ENCODE data around the gene IMMP2L. TPM values are rescaled to one million over a fixed set of nuclear protein-coding genes. Genes with fewer than 3 reads are reported as not detected.

IMMP2L gene
- total RNA-seq, 1 donor: 19.9 TPM

DNA sequence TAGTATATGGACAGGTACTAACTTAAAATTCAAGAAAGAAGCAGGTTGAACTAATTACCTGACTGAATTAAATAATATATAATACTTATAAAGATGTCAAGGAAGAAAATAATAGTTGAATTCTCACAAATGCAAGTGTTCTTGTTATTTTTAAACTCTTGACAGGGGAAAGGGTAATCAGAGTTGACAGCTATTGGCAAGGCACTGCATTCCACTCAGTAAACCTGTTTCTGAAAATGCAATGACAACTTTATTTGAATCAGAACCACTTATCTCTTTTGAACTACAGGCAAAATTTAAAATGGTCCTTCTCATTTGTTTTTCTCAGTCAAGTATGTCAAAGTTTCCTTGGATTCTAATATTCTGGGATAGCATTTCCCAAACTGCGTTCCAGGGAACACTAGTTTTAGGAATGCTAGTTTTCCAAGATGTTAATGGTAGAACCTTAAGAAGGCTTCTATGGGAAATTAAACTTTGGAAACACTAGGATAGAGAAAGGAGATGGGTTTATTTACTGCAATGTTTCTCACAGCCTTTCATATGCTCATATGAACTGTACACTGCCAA is 575.1 kb downstream of the IMMP2L start:
- Histone ChIP-seq H4K20me1 (ENCODE audit: insufficient read depth, low read length) (no peaks in the 10 kb centered on the region), H3K27ac (ENCODE audit: low read depth, low read length) (no peak overlapping the region), H3K4me1 (ENCODE audit: insufficient read depth, low read length) (no peaks in the 10 kb centered on the region), H3K4me2 (ENCODE audit: insufficient read depth, low read length) (no peak overlapping the region), H2AFZ (ENCODE audit: low read length) (no peak overlapping the region), H3K27me3 (ENCODE audit: insufficient read depth, low read length) (no peaks in the 10 kb centered on the region), H3K4me3 (ENCODE audit: insufficient read depth, low read length) (no peak overlapping the region), H3K9me3 (ENCODE audit: low read depth, low read length) (no peaks in the 10 kb centered on the region), H3K36me3 (ENCODE audit: insufficient read depth, low read length) (no peaks in the 10 kb centered on the region), H3K79me2 (ENCODE audit: insufficient read depth, low read length) (no peaks in the 10 kb centered on the region)
- TF ChIP-seq, protein P1, sequence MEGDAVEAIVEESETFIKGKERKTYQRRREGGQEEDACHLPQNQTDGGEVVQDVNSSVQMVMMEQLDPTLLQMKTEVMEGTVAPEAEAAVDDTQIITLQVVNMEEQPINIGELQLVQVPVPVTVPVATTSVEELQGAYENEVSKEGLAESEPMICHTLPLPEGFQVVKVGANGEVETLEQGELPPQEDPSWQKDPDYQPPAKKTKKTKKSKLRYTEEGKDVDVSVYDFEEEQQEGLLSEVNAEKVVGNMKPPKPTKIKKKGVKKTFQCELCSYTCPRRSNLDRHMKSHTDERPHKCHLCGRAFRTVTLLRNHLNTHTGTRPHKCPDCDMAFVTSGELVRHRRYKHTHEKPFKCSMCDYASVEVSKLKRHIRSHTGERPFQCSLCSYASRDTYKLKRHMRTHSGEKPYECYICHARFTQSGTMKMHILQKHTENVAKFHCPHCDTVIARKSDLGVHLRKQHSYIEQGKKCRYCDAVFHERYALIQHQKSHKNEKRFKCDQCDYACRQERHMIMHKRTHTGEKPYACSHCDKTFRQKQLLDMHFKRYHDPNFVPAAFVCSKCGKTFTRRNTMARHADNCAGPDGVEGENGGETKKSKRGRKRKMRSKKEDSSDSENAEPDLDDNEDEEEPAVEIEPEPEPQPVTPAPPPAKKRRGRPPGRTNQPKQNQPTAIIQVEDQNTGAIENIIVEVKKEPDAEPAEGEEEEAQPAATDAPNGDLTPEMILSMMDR (IDR thresholded peaks at IDR 0.05; ENCODE audit: extremely low read depth, low read depth, low read length): no peak
- no peak for DNase-seq (ENCODE audit: insufficient read length, low spot score, missing footprints)

DNA sequence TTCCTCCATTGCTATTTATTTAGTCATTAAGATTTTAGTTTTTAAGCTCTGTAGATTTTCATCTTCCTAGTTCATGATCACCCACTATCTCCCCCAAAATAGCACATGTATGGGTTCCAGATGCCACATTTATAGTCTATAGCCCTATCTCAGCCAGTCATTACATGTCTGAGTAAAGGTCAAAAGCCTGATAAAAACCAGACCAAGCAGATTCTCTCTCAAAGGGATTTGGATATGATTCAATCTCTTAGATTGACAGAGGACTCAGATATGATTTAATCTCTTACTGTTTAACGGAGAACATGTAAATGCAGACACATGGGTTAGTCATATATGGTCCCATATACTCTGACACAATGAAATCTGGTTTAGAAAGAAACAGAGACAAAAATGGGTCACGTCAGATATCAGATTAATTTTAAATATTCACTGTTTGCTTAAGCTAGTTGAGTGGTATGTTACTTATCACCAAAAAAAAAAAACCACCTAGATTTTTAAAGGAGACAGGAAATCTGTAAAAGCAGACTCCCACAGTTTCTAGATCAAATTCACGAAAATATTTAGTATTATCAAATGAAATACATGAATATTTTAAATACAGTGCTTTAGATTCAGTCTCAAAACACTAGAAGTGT is 578.4 kb downstream of the IMMP2L start:
- Histone ChIP-seq H3K79me2 (ENCODE audit: insufficient read depth, low read length) (no peaks in the 10 kb centered on the region), H3K36me3 (ENCODE audit: insufficient read depth, low read length) (no peaks in the 10 kb centered on the region), H2AFZ (ENCODE audit: low read length) (no peak overlapping the region), H3K4me3 (ENCODE audit: insufficient read depth, low read length) (no peak overlapping the region), H3K4me1 (ENCODE audit: insufficient read depth, low read length) (no peaks in the 10 kb centered on the region), H4K20me1 (ENCODE audit: insufficient read depth, low read length) (no peaks in the 10 kb centered on the region), H3K27ac (ENCODE audit: low read depth, low read length) (no peak overlapping the region), H3K27me3 (ENCODE audit: insufficient read depth, low read length) (no peaks in the 10 kb centered on the region), H3K4me2 (ENCODE audit: insufficient read depth, low read length) (no peak overlapping the region), H3K9me3 (ENCODE audit: low read depth, low read length) (no peaks in the 10 kb centered on the region)
- DNase-seq (ENCODE audit: insufficient read length, low spot score, missing footprints): no peak
- TF ChIP-seq, protein P1 (IDR thresholded peaks at IDR 0.05; ENCODE audit: extremely low read depth, low read depth, low read length): no peak

DNA sequence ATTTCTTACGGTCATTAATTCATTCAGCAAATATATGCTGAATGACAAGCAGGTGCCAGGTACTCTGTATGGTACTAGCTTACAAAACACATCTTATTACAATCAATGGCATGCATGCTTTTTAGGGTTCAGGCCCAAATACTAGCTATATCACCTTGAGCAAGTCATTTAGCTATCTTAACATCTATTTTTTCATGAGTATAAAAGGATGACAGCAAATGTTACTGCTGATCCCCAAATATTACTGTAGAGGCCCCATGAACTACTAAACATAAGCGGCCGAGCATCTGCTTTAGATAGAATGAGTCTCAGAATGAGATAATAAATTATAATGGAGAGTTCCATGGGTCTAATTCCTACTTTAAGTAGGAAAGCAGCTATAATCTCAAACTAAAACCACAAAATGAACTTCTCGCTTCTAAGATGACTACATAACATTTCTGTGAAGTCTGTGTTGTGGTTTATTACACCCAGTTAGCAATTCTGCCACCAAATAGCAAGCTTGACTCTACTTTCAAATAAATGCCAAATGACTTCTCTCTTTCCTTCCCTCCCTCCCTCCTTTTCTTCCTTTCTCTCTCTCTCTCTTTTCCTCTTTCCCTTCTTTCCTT is 585.1 kb downstream of the IMMP2L start:
- no peak for DNase-seq (ENCODE audit: insufficient read length, low spot score, missing footprints)
- Histone ChIP-seq H2AFZ (ENCODE audit: low read length) (no peak overlapping the region), H3K27me3 (ENCODE audit: insufficient read depth, low read length) (no peaks in the 10 kb centered on the region)

DNA sequence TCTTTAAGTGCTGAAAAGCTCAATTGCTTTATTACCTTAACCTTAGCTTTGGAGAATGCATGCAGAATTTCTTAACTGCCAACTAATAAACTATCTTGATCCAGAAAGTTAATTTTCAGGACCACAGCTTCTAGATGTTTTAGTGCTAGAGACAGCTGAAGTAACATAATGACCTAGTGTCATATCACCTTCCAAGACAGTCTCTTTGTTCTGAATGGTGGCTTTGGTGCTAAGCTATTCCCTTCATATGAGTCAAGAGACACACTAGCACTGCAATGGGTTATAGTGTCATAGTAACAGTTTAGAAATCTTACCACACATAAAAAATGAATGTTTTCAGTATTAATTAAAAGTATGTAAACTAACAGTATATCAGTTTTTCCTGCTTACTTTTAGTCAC is 586.8 kb downstream of the IMMP2L start:
- Histone ChIP-seq H2AFZ (ENCODE audit: low read length) (no peak overlapping the region), H3K9me3 (ENCODE audit: low read depth, low read length) (no peaks in the 10 kb centered on the region), H3K79me2 (ENCODE audit: insufficient read depth, low read length) (no peaks in the 10 kb centered on the region), H4K20me1 (ENCODE audit: insufficient read depth, low read length) (no peaks in the 10 kb centered on the region), H3K4me1 (ENCODE audit: insufficient read depth, low read length) (no peaks in the 10 kb centered on the region), H3K27ac (ENCODE audit: low read depth, low read length) (no peak overlapping the region), H3K36me3 (ENCODE audit: insufficient read depth, low read length) (no peaks in the 10 kb centered on the region), H3K4me3 (ENCODE audit: insufficient read depth, low read length) (no peak overlapping the region), H3K27me3 (ENCODE audit: insufficient read depth, low read length) (no peaks in the 10 kb centered on the region), H3K4me2 (ENCODE audit: insufficient read depth, low read length) (no peak overlapping the region)
- TF ChIP-seq, protein P1 (IDR thresholded peaks at IDR 0.05; ENCODE audit: extremely low read depth, low read depth, low read length): no peak
- no peak for DNase-seq (ENCODE audit: insufficient read length, low spot score, missing footprints)

More for the DNA sequence above, 585.1 kb downstream of the IMMP2L start:
- Histone ChIP-seq H3K9me3 (ENCODE audit: low read depth, low read length) (no peaks in the 10 kb centered on the region), H3K4me1 (ENCODE audit: insufficient read depth, low read length) (no peaks in the 10 kb centered on the region), H3K27ac (ENCODE audit: low read depth, low read length) (no peak overlapping the region), H3K79me2 (ENCODE audit: insufficient read depth, low read length) (no peaks in the 10 kb centered on the region), H3K4me3 (ENCODE audit: insufficient read depth, low read length) (no peak overlapping the region), H3K36me3 (ENCODE audit: insufficient read depth, low read length) (no peaks in the 10 kb centered on the region), H4K20me1 (ENCODE audit: insufficient read depth, low read length) (no peaks in the 10 kb centered on the region), H3K4me2 (ENCODE audit: insufficient read depth, low read length) (no peak overlapping the region)
- TF ChIP-seq, protein P1 (IDR thresholded peaks at IDR 0.05; ENCODE audit: extremely low read depth, low read depth, low read length): no peak

Measured in osteoblast (primary cell).